ENCODE results near the gene HINFP. TPM values are rescaled to one million over a fixed set of nuclear protein-coding genes. Genes with fewer than 3 reads are reported as not detected.
A peak's percentile ranks its signal among the peaks of the same experiment; 100 is the strongest.

HINFP gene
- total and polyA plus RNA-seq, 11 donors: 9.4 to 16.3 (median 12.8) TPM

DNA sequence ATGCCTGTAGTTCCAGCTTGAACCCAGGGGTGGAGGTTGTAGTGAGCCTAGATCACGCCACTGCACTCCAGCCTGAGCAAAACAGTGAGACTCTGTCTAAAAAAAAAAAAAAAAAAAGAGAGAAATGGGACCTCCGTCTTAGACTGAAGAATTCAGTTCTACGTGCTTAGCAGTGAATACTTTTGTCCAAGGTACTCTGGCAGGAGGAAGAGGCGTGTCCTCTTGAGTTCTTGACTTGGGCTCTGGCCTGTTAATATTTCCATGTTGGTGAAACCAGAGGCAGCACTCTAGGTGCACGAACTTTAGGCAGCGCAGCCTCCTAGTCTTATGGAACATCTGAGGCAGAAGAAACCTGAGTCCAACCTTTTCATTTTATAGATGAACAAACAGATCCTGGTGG, 34.3 kb upstream of the HINFP start:
- intact Hi-C loops (cut with DNase I): loop anchor here in 1 of 10 donors (10.0 kb wide), 1 partner anchor 108 kb away; no protein-coding TSS in a partner anchor
- Histone ChIP-seq H3K27ac (no peak overlapping the region), H3K9me3 (no peaks in the 10 kb centered on the region), H3K36me3 (peaks cover 0 to 22% (median 12%) of the 10 kb centered on the region in 9 donors), H3K4me1 (peaks cover 0 to 21% (median 11%) of the 10 kb centered on the region in 12 donors), H3K4me3 (no peak overlapping the region), H3K27me3 (no peaks in the 10 kb centered on the region)
- TF ChIP-seq, protein P1, sequence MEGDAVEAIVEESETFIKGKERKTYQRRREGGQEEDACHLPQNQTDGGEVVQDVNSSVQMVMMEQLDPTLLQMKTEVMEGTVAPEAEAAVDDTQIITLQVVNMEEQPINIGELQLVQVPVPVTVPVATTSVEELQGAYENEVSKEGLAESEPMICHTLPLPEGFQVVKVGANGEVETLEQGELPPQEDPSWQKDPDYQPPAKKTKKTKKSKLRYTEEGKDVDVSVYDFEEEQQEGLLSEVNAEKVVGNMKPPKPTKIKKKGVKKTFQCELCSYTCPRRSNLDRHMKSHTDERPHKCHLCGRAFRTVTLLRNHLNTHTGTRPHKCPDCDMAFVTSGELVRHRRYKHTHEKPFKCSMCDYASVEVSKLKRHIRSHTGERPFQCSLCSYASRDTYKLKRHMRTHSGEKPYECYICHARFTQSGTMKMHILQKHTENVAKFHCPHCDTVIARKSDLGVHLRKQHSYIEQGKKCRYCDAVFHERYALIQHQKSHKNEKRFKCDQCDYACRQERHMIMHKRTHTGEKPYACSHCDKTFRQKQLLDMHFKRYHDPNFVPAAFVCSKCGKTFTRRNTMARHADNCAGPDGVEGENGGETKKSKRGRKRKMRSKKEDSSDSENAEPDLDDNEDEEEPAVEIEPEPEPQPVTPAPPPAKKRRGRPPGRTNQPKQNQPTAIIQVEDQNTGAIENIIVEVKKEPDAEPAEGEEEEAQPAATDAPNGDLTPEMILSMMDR (IDR thresholded peaks at IDR 0.05): no peak
- TF ChIP-seq POLR2A (IDR thresholded peaks at IDR 0.05): no peak
- no peak for ATAC-seq
- WGBS, 4 donors: 91 to 96% (median 92%) methylated on average over 6 of the region's 6 CpGs
- DNase-seq: no peak

DNA sequence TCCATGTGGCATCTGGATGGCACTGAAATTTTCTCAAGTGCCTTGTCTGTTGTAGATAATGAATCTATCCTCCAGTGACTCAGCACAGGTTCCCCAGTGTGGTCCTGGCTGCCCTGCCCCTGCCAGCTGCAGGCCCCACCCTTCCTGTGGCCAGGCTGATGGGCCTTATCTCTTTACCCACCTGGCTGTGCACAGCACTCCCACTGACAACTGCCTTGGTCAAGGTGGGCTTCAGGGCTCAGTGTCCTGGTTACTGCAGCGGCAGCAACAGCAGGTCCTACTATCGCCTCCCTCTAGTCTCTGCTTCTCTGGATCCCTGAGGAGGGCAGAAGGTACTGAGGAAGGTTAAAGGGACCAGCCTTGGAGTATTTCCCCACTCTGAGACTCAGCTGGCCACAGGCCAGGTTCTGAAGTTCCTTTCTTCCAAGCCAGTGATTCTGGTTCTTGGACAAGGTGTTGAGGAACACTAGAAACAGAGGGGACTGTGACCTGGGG, 33.6 kb upstream of the HINFP start:
- no peaks in the 10 kb centered on the region for H3K9me3 ChIP-seq
- WGBS, 4 donors: 80 to 100% (median 95%) methylated on average over 1 to 2 of the region's 2 CpGs
- TF ChIP-seq, protein P1 (IDR thresholded peaks at IDR 0.05): no peak
- no peak for TF ChIP-seq POLR2A (IDR thresholded peaks at IDR 0.05)
- intact Hi-C loops (cut with DNase I): loop anchor here in 1 of 10 donors (10.0 kb wide), 1 partner anchor 107 kb away; no protein-coding TSS in a partner anchor
- no peak for ATAC-seq
- no peak overlapping the region for H3K27ac ChIP-seq
- H3K36me3 ChIP-seq: peaks cover 0 to 22% (median 8%) of the 10 kb centered on the region in 9 donors
- H3K27me3 ChIP-seq: no peaks in the 10 kb centered on the region
- H3K4me3 ChIP-seq: no peak overlapping the region
- DNase-seq: peak in 1 of 5 donors; percentile 9
- H3K4me1 ChIP-seq: peaks cover 0 to 28% (median 12%) of the 10 kb centered on the region in 12 donors

DNA sequence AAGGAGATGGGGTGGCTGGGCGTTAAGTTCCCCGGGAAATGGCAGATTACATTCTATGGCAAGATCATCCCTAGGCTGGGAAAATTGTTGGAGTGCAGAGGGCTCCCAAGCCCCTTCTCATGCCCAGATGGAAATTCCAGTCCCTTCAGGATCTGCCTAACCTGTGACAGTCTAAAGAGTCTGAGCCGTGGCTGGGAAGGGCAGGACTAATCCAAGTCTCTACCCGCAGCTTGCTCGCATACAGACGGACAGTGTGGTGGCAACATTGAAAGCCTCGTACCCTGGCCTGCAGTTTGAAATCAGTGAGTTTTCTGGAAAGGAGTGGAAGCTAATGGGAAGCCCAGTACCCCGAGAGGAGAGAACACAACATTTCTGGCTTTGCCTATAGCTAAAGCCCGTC, 33.0 kb upstream of the HINFP start:
- TF ChIP-seq POLR2A (IDR thresholded peaks at IDR 0.05): no peak
- TF ChIP-seq, protein P1 (IDR thresholded peaks at IDR 0.05): no peak
- no peak overlapping the region for H3K4me3 ChIP-seq
- DNase-seq (no peak), ATAC-seq (no peak)
- H3K4me1 ChIP-seq: peaks cover 1 to 34% (median 18%) of the 10 kb centered on the region in 12 donors
- H3K9me3 ChIP-seq: no peaks in the 10 kb centered on the region
- H3K36me3 ChIP-seq: peaks cover 0 to 27% (median 12%) of the 10 kb centered on the region in 9 donors
- WGBS, 4 donors: 86 to 97% (median 91%) methylated on average over 9 of the region's 9 CpGs
- intact Hi-C loops (cut with DNase I): loop anchor here in 1 of 10 donors (10.0 kb wide), 1 partner anchor 106 kb away; no protein-coding TSS in a partner anchor
- H3K27me3 ChIP-seq: no peaks in the 10 kb centered on the region
- H3K27ac ChIP-seq: no peak overlapping the region

DNA sequence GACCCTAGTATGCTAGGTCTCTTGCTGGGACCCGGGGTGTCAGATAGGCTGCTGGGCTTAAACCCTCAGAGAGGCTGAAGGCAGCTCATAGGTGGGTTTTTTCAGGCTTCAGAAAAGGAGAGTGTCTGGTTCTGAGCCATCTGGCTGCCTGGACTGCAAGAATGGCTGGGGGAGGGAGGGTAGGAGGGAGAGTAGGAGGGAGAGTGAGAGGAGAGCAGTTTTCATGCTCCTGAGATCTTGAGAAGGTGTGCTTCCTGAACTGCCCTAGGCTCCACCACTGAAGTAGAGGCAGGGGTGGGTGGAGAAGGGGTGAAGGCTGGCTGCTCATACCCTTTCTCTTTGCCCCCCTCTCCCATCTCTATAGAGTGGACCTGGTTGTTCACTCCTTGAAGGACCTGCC, 32.1 kb upstream of the HINFP start:
- Histone ChIP-seq H3K4me3 (no peak overlapping the region), H3K36me3 (peaks cover 0 to 27% (median 12%) of the 10 kb centered on the region in 9 donors), H3K4me1 (peaks cover 7 to 39% (median 26%) of the 10 kb centered on the region in 12 donors), H3K27me3 (no peaks in the 10 kb centered on the region), H3K27ac (no peak overlapping the region), H3K9me3 (no peaks in the 10 kb centered on the region)
- DNase-seq: no peak
- no peak for ATAC-seq
- TF ChIP-seq, protein P1 (IDR thresholded peaks at IDR 0.05): no peak
- TF ChIP-seq POLR2A (IDR thresholded peaks at IDR 0.05): no peak
- 88 to 100% (median 95%) methylated on average over 1 of the region's 1 CpG for WGBS, 4 donors
- intact Hi-C loops (cut with DNase I): loop anchor here in 1 of 10 donors (10.0 kb wide), 1 partner anchor 105 kb away; no protein-coding TSS in a partner anchor
